ENCODE measurements around the gene PDE4B.

The PDE4B gene

DNA sequence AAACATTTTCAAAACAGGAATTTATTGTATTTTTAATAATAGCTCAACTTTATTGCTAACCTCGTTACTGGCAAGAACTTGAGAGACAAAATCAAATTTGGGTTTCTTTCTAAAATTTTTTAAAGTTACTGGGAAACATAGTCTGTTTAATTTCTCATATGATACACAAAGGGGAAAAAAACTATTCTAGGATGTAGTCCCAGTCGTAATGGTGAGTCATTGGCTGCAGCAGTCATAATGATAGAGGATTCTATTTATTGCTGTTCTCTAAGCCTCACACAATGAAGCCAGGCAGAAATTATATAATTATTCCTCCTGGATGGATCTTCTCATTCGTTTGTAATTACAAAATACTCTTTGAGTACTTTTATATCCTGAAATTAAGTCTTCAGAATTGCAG, 414.8 kb downstream of the PDE4B start:
- peak; percentile 60 for DNase-seq

DNA sequence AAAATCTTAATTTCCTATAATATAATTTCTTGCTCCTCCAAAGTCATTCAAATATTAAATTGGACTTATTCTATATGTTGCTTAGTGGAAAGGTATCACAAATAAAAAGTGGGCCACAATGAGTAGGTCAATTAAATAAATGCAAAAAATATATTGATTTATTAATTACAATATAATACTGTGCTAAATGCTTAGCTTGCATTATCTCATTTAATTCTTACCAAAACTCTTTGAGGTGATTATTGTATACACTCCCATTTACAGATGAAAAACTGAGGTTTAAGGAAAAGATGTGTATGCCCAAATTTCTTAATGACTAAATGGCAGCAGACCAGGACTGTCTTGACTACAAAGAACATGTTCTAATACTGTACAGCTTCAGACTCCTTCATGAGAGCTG, 415.9 kb downstream of the PDE4B start:
- DNase-seq, result no peak

DNA sequence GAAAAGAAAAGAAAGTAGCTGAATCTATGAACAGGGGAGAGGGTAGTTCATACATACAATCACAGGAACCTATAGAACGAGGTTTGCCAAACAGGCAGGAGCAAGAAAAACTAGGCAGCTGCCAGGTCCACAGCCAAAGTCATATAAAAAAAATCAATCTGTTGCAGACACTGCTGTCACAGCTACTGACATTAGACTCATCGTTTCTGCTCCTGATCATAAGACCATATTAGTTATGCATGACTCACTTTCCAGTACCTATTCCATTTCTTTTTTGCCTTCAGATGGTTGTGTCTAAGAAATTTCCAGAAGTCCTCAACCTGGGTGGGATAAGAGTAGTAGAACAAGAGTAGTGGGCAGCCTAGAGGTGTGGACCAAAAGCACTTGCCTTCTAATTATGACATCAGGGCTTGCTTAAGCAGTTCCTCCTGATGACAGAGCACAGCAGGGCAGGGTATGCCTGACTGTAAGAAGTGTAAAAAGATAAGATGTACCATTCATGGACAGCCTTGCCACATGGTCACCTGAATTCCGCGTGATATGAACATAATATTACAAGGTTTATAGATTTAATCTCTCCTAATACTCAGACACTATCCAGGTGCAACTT, 418.0 kb downstream of the PDE4B start:
- DNase-seq, result no peak

DNA sequence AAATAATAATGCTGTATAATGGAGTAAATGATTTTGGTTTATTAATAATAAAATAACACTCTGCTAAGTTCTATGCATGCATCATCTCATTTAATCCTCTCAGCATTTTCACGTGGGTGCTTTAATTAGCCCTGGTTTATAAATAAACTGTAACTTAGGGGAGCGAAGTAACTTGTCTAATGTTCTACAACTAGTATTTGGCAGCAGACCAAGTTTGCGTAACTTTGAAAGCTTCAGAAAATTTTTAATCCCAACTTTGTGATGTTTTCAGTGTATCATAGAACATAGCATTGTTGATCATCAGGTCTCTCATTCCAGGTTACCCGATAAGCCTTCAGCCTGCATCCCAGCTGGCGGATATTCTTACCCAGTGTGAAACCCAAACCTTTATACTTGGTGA, 418.8 kb downstream of the PDE4B start:
- no peak for DNase-seq

DNA sequence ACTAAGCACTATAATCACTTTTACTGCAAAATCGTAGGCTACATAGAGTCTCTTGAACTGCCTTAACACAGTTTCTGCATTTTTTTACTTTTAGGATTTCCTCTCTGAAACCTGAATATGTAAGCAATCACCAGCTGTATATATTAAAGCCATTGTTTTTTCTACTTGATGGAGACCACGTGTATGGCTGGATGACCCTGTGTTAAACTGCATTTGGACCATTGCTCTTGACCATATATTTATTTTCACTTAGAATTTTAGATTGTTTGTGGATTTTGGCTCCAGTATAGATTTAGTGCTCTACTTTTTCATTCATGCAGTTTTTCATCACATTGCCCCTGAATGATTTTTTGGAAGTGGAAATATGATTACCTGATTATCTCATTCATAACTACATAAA, 420.8 kb downstream of the PDE4B start:
- no peak for DNase-seq

DNA sequence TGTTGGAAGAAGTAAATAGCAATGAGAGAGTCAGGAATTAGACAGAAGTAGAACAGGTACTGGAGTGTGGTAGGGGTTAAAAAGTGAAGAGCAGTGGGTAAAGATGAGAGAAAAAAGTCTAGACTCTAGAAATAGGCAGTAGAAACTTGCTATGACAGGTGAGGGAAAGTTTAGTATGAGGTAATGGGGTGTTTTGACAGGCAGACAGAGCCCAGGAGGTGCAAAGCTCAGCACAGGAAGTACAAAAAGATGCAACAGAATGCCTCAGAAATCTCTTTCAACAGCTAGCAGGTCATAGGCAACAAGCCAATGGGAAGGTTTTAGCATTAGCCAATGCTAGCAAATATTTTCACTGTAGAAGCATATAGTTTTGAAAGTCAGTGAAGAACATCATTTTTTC, 422.2 kb downstream of the PDE4B start:
- DNase-seq, result no peak

DNA sequence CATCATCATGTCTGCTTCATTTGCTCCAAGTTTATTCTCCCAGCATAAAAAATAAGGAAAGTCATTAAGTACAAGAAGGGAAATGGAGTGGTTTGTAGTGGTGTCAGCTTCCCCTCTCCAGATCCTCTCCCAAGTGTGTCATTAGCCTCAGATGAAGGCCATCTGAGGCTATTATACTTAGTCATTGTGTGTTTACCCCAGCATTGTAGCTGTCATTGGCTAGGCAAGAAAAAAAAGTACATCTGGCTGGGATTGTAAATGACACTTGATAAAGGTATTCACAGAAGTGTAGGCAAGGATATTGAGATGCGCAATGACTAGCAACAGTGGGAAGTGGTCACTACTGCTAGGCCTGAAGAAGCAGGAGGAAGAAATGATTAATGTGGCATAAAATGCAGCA, 424.3 kb downstream of the PDE4B start:
- peak; percentile 79 for DNase-seq

DNA sequence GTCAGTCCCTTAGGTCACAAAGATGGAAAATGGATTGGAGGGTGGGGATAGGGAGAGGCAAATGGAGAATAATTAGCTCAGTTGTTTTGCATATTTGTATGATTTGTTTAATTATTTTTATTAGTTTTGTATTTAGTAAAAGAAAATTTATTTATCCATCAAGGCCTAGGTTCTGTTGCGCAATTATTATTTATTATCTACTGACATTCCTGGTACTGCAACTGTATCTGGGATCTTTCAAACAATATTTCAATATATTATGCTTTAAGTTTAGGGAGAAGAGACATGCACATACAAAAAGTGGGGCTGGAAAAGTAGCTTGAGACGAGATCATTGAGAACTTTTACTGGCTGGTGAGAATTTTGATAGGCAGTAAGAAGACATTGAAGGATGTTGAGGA, 424.9 kb downstream of the PDE4B start:
- no peak for DNase-seq

DNA sequence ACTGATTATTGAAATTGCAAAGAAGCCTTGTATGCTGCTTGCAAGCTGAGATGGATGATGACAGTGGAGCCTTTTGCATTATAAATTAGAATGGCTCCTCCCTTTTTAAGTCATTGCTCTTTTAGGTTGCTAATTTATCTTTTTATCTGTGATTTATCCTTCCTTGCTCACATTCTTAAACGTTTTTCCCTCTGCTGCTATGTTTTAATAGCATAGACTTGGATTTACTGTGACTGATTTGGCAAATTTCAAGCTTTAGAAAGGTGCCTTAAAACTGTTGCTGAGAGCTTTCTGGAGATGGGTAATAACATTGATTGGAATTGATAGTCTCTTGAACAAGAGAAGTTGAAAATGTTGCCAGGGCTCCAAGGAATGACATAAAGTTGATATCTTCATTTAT, 427.8 kb downstream of the PDE4B start:
- no peak for DNase-seq

DNA sequence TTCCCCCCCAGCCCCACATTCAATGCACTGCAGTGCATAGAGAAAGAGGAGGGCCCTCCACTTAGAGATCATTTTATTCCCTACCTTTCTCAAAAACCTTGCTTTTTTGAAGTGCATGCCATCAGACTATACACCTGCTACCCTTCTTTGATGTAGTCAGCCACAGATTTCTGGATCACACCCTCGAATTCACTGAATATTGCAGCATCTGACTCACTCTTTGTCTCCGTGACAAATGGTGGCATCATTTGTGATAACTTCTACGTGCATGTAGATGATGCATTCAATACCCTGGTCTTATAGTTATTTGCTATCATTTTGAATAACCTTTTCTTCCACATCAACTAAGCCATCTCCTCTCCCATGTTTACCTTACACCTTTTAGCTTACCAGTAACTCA, 431.0 kb downstream of the PDE4B start:
- DNase-seq, result no peak

DNA sequence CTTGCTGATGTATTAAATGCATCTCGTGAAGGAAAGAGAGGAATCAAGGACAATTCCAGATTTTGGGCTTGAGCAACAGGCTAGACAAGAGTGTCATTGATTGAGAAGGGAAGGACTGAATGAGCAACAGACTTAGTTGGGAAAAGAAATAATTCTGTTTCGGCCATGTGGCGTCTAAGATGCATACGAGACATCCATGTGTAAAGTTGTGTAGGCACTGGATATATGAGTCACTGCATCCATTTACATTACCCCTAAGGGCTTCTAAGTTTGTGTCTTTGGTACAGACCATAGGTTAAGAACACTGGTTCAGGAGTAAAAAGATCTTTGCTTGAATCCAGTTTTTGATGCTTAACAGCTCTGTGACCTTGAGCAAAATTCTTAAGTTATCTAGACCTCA, 434.3 kb downstream of the PDE4B start:
- DNase-seq, result no peak

DNA sequence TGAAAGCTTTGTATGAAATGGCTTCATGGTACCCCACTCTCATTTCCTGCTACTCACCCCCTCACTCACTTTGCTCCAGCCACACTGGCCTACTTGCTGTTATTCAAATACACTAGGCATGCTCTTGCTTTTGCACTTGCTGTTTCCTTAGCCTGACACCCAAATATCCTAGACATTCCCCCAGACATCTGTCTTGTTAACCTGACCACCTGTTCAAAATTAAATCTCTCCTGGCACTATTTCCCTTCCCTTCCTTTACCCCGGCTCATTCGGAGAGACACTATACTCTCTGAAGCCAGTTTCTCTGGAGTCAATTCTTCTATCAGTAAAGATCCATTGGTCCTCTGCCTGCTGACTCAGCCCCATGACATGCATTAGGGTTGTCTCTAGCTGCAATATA, 435.3 kb downstream of the PDE4B start:
- no peak for DNase-seq

DNA sequence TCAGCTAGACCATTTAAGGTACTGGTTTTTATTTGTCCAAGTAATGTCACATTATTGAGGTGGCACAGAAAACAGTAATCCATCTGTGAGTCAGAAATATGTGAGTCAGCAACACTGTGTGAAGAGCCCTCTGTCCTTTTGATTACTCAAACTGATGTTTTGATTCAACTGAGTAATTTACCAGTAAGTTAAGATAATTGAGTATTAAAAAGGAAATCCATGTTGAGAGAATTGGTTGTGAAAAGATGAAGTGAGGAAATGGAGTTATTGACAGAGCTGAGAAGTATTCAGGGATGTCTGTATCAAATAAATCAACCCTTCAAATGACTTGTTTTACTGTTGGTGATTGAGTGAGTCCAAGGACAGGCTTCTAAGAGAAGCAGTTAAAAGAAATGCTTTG, 438.5 kb downstream of the PDE4B start:
- no peak for DNase-seq

DNA sequence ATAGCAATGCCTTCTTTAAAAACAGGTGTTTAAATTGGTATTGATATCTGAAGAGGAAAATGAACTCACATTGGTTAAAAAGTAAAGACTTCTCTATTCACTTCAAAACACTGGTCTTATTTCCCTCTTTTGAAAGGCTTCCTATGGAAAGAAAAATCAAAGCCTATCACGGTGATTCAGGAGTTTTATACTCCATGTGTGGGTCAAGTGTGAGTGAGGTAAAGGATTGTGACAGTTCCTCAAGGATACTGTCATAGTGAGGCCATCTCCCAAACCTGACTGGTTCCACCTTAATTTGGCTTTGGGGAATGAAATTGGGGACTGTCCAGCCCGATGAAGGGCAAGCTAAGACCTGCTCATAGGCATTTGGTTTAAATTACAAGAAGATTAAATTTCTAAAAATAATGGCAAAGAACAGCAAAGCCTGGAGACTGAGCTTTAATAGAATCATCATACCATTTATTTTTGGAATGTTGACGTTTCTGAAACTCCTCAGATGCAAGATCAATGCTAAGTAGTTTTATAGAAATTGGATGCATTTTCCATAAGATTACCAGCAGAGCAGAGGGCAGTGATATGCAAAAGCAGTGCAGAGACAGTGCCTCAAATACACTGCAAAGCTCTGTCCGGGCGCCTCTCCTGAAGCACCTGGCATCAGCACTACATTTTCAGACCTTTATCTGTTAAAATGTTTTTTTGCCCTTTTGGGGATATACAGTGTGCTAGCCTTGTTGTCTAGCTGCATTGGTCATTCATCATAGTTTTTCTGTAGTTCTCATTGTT, 439.2 kb downstream of the PDE4B start:
- no peak for DNase-seq

DNA sequence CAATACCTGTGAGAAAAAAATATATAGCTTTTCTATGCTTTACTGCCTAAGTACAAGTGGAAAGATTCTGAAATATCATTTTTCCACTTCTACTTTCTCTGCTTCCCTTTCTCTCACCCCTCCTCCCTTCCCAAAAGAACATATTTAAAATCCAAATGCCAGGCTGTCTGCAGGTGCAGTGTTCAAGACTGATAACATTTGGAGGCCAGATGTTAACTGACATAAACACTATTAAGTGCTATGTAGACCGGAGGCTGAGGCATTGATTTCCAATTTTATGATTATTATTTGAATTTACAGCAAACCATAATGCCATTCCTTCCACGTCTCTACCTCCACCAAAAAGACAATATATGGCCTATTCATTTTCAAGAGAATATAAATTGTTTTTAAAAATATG, 444.3 kb downstream of the PDE4B start:
- no peak for DNase-seq

DNA sequence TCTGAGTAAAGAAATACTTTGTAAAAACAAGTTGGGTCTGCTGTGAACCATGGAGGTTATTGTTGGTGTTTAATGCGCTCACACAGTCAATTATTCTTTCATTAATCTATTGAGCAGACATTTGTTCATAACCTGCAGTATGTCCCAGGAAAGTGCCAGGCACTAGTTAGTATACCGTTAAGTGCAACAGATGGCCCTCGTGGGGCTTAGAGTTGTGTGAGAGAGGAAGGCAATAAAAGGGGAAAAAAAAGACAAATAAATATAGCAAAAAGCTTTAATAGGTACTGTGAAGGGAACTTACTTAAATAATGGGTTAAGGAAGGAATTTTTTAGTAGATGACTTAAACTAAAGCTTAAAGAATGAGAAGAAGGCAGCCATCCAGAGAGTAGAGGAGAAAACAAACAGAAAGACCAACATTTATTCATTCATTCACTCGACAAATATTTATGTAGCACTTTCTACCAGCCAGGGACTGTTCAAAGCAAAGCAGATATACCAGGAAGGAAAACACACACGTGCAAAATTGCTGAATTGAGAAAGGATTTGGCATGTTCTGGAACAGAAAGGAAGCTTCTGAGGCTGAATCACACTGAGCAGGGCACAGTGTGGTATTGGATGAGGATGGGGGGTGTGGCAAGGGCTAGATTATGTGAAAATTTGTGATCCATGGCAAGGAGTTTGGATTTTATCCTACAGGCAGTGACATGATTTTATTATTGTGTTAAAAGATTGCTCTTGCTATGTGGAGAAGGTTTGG, 445.2 kb downstream of the PDE4B start:
- no peak for DNase-seq

DNA sequence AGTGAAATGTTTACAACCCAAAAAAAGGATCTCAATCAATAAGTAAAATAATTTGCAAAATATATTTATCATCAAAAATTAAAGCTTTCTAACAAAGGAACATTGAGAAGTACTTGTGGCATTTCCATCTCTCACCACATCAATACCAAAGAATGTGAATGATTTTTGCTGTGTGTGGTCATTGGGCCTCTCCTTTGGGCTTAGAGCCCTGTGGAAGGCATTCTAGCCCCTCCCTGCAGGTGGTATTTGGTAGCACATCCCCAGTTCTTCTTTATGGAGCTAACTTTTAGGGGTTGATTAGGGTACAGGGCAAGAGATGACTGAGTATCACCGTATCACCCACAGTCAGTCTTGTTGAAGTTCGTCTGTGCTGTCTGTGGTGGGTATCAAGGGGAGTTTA, 447.1 kb downstream of the PDE4B start:
- DNase-seq, result no peak

DNA sequence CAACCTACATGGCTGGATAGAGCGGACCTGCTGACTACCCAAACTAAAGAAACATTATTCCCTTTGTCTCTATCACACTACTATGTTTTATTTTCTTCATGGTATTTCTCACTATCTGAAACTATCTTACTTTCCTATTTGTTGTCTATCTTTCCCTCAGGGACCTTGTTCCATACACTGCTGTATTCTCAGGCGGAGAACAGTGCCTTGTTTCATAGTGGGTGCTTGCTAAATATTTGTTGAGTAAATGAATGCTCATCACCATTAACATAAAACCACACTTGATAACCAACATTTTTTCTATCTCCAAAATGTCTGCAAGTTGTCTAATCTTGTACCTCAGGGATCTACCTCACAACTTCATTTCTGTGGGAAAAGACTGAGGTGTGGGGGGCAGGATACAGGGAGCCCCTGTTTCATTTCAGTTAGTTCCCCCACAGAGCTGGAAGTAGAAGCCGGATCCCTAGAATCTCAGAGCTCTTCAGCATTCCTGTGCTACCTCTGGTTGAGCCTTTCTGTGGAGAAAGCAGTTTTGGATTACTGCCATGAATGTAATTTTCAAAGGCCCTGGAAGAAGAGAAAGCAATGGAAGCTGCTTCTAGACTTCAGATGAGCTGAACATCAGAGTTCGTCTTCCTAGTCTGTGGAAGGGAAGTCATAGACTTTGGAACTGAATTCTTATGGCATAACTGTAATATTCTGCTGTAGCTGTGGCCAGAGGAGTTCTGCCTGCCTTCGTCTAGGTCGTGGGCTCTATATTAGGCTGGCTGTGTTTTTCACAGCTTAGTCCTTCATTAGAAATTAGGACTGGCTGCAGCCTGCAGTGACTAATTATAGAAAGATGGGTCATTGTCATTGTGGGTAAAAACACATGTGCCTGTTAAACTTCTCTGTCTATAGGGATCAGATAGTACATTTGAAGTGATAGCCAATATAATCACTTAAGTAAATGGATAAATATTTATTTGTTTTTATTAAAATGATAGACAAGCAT, 448.1 kb downstream of the PDE4B start:
- peak; percentile 53 for DNase-seq

DNA sequence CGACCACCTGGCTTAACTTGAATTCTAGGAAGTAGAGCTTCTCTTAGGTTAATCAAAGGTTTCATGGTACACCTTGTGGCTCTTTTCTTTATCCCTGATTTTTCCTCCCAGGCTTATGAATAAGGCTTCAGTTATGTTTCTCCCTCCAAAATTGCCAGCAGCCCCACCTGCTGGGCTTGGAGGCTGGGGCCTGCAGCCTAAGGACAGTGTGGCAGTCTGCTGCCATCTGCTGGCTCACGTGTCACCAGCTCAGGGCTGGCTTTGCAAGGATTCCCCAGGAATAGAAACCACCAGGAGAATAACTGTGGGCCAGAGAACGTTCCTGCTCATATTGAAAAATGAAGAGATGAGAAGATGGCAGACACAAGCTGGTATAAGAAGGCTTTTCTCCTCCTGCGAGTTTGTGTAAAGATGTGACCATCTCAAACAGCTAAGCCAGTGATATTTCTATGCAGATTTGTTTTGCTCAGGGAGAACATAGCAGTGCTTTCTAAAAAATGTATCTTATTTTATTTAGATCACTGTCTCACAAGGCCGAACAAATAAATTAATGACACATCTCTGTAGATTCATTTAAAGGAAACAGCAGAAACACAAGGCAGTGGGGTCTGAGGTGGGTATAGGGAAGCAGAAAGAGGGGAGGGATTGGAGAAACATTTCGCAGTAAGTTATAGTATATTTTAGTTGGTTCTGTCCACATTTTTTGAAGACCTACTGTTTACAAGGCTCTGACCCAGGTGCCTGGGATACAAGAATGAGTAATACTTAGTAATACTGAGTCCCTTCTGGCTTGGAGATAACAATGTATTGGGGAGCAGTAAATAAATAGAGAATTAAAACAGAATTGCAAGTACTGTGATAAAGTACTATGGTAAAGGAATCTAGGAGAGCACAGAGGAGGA, 450.2 kb downstream of the PDE4B start:
- peak; percentile 90 for DNase-seq

DNA sequence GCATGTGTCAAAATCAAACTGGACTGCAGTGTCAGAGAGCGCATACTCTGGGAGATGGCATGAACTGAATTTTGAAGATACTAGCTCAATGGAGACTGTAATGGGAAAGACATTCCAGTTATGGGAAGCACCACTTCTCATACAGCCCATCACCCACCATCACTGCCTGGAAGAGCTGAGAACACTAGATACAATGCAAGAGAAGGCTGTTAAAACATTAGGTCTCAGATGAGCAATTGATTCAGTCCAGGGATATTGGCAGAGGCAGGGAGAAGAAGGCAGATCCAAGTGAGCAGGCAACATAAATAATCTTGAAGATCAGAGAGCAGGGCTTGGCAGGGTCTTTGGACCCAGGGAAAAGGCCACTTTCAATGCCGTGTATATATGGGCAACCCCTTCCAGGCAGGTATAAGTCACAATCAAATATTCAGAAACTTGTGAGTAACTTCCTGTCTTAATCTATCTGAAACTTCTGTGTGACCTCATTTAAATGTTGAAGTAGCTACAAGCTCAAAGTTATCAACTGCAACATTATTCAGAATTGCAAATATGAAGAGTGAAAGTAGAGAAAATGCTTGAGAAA, 450.9 kb downstream of the PDE4B start:
- DNase-seq, result no peak

DNA sequence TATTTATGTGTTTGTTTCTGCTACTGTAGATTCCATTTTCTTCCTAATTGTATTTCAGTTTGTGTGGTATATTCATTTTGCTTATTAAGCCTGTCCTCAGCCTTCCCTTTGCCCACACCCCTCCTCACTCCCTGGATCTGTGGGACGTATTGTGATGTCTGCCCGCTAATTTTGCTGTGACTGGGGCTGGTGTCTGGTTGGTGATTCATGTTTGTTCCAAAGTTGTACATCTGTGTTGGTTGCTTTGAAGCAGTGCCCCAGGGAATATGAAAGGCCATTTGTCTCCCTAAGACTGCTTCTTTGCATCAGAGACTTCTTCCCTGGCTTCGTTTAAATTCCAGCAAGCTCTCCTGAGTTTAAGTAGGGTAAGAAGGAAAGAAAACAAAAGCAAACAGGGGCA, 451.7 kb downstream of the PDE4B start:
- DNase-seq, result no peak
